HG02981 (cell line): ENCODE measurements around the gene PRR22.

Source experiments
- ATAC-seq: cut with Tn5 transposase; IDR thresholded peaks from one replicate; pipeline ENCODE4 v1.9.1; 2021; ENCODE audit warnings: mild to moderate bottlenecking, moderate library complexity; ENCODE audit not compliant: unreplicated experiment

Gene PRR22

GRCh38 chr19:5784581-5785147 lies at the start of gene PRR22:
TSS of gene PRR22 (minus strand) at chr19:5784746. CDS start at chr19:5784660, 86 bp downstream.
- no peak for ATAC-seq

GRCh38 chr19:5832527-5833216 lies 48.1 kb upstream of the PRR22 start:
- ATAC-seq: no peak

GRCh38 chr19:5832061-5832460 lies 47.5 kb upstream of the PRR22 start:
- ATAC-seq: no peak

GRCh38 chr19:5831159-5831558 lies 46.6 kb upstream of the PRR22 start:
- ATAC-seq: no peak

- no peak for ATAC-seq
These were observed 45.2 kb upstream of the PRR22 start for GRCh38 chr19:5829567-5830310.

GRCh38 chr19:5828661-5829566 lies 44.4 kb upstream of the PRR22 start:
- ATAC-seq: no peak

GRCh38 chr19:5827891-5828660 lies 43.5 kb upstream of the PRR22 start:
- ATAC-seq: peak; percentile 58

- ATAC-seq: no peak
These were observed 42.9 kb upstream of the PRR22 start for GRCh38 chr19:5827342-5827890.

- ATAC-seq: no peak
These were observed 42.2 kb upstream of the PRR22 start for GRCh38 chr19:5826531-5827341.

- ATAC-seq: no peak
These were observed 40.6 kb upstream of the PRR22 start for GRCh38 chr19:5825178-5825577.

GRCh38 chr19:5824751-5825150 lies 40.2 kb upstream of the PRR22 start:
- ATAC-seq: no peak

- ATAC-seq: no peak
These were observed 39.2 kb upstream of the PRR22 start for GRCh38 chr19:5823579-5824281.

- no peak for ATAC-seq
These were observed 37.8 kb upstream of the PRR22 start for GRCh38 chr19:5822181-5822844.

GRCh38 chr19:5821521-5822180 lies 37.1 kb upstream of the PRR22 start:
- no peak for ATAC-seq

GRCh38 chr19:5820785-5821184 lies 36.2 kb upstream of the PRR22 start:
- ATAC-seq: no peak

- ATAC-seq: no peak
These were observed 34.0 kb upstream of the PRR22 start for GRCh38 chr19:5818594-5818993.

GRCh38 chr19:5817218-5817617 lies 32.7 kb upstream of the PRR22 start:
- ATAC-seq: no peak

- ATAC-seq: no peak
These were observed 30.3 kb upstream of the PRR22 start for GRCh38 chr19:5814852-5815246.
